ENCODE data around the gene TAS2R13.
A peak's percentile ranks its signal among the peaks of the same experiment; 100 is the strongest.

- peak; percentile 63 for TF ChIP-seq CTCF (IDR thresholded peaks at IDR 0.05)
- TF ChIP-seq ZFX (IDR thresholded peaks at IDR 0.05; ENCODE audit: borderline replicate concordance) = no peak
Observed at GRCh38 chr12:10901427-10901826, 7.9 kb downstream of the TAS2R13 start.

All from 22Rv1 (cell line).